Thyroid gland (tissue), 4 donors: ENCODE measurements around the gene RIMS3. TPM values are rescaled to one million over a fixed set of nuclear protein-coding genes. Genes with fewer than 3 reads are reported as not detected.
"Not testable (repeated sequence)": the region's sequence is repeated elsewhere in the genome, so short reads cannot be mapped to it uniquely, and the experiment has no call there.

Experiments
- DNase-seq, 2 donors: peaks; one replicate each; pipeline ENCODE4 v3.0.0-alpha.2; 2019
- H3K27ac ChIP-seq, 3 donors: fragments of 200-600 bp; sonication (generic); 1 replicate in 2 of 3; 2 replicates in 1 of 3; pipeline ENCODE4 v1.5.1; 2016 to 2019; ENCODE audit warnings: mild to moderate bottlenecking in 1 of 3, moderate library complexity in 1 of 3
- H3K27me3 ChIP-seq: fragments of 200-600 bp; sonication (generic); one replicate; pipeline ENCODE4 v1.5.1; 2019
- H3K36me3 ChIP-seq, 2 donors: fragments of 200-600 bp; sonication (generic); one replicate each; pipeline ENCODE4 v1.5.1; 2016 to 2019
- H3K4me1 ChIP-seq, 2 donors: fragments of 200-600 bp; sonication (generic); one replicate each; pipeline ENCODE4 v1.5.1; 2017 to 2019
- H3K4me3 ChIP-seq, 3 donors: fragments of 200-600 bp; sonication (generic); replicated peaks in 1 of 3; 1 replicate in 2 of 3; 2 replicates in 1 of 3; pipeline ENCODE4 v1.5.1; 2016; ENCODE audit warnings: mild to moderate bottlenecking in 1 of 3
- H3K9me3 ChIP-seq: fragments of 200-600 bp; sonication (generic); one replicate; pipeline ENCODE4 v1.5.1; 2017
- POLR2A ChIP-seq, 2 donors: fragments of 450-650 bp; IDR thresholded peaks; one replicate each; pipeline ENCODE4 v1.6.1; 2017; ENCODE audit warnings: antibody characterized with exemption in 2 of 2, mild to moderate bottlenecking in 2 of 2, moderate library complexity in 1 of 2
- WGBS, 2 donors: methylation state at CpG; one replicate each; pipeline ENCODE4 v1.1.5; 2017; 5-methylcytosine and 5-hydroxymethylcytosine counted together
- intact Hi-C: fragments of 100-400 bp; cut with DNase I; formaldehyde crosslinking; loops from one replicate; pipeline ENCODE4 v1.15.1; 2023
- total RNA-seq, 4 donors: library from RNA; depleted of rRNA; stranded (reverse); fragments of >200 nt; gene quantifications; one replicate each; pipeline ENCODE4 v1.2.3, GENCODE V29; 2016
- TF ChIP-seq, protein P1 (sequence below), 6 experiments: fragments of 200-600 bp in 3 of 6; fragments of 450-650 bp in 3 of 6; sonication (generic) in 3 of 6; IDR thresholded peaks; one replicate each; pipeline ENCODE4 v1.5.1; 2016 to 2019; ENCODE audit warnings: antibody characterized with exemption in 6 of 6, mild to moderate bottlenecking in 2 of 6, inconsistent platforms in 1 of 6, moderate library complexity in 1 of 6

Gene RIMS3
- total RNA-seq, 4 donors from 2014 or later, result 2.1 to 4.4 (median 3.5) TPM

DNA sequence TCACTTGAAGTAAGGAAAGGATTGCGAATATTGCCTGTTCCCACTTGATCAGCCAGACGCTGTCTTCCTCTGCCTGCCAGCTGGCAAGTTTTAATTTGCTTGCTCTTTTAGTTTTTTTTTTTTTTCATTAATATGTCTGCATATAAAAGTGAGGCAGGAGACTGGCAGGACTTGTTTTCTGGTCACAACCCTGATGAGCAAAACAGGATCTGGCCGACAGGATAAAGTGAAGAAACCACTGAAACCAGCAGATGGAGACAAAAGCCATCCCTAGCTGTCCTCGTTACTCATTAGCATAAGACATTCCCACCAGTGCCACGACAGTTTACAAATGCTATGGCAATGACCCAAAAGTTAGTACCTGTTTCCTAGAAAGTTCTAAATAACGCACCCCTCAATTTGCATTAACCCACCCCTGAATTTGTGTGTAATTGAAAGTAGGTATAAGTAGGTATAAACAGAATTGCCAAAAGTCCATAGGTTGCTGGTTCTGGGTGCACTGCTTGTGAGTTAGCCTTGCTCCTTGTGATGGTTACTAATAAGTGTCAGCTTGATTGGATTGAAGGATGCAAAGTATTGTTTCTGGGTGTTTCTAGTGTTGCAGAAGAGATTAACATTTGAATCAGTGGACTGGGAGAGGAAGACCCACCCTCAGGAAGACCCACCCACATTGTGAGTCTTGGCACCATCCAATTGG, 73.2 kb downstream of the RIMS3 start:
- no peaks in the 10 kb centered on the region for H3K36me3 ChIP-seq
- 31 to 47% methylated on average over 6 of the region's 6 CpGs for WGBS, 2 donors
- no peaks in the 10 kb centered on the region for H3K9me3 ChIP-seq
- intact Hi-C loops, result no loop called here
- H3K4me1 ChIP-seq, result no peaks in the 10 kb centered on the region
- H3K27ac ChIP-seq, result no peak overlapping the region
- TF ChIP-seq, protein P1, sequence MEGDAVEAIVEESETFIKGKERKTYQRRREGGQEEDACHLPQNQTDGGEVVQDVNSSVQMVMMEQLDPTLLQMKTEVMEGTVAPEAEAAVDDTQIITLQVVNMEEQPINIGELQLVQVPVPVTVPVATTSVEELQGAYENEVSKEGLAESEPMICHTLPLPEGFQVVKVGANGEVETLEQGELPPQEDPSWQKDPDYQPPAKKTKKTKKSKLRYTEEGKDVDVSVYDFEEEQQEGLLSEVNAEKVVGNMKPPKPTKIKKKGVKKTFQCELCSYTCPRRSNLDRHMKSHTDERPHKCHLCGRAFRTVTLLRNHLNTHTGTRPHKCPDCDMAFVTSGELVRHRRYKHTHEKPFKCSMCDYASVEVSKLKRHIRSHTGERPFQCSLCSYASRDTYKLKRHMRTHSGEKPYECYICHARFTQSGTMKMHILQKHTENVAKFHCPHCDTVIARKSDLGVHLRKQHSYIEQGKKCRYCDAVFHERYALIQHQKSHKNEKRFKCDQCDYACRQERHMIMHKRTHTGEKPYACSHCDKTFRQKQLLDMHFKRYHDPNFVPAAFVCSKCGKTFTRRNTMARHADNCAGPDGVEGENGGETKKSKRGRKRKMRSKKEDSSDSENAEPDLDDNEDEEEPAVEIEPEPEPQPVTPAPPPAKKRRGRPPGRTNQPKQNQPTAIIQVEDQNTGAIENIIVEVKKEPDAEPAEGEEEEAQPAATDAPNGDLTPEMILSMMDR (IDR thresholded peaks at IDR 0.05), result peak in 4 of 6 experiments; percentile 49 to 78 (median 56)
- TF ChIP-seq POLR2A (IDR thresholded peaks at IDR 0.05), result no peak
- H3K27me3 ChIP-seq, result no peaks in the 10 kb centered on the region
- peak; percentile 16 to 39 for DNase-seq
- H3K4me3 ChIP-seq, result no peak overlapping the region

DNA sequence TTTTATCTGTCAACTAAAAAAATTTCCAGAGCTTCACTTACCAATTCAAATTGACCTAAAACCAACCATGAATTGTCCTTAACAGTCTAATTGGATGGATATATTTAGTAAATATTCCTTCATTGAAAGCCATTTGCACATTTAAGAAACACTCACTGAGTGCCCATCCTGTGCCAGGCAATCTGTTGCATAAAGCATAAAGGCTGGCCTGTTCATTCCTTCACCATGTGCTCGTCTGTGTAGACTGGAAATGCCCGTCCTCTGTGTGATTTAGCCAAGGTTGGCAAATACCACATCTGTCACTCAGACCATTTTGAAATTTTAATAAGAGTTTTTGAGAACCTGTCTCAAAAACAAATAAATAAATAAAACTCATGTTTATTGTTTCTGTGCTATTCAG, 76.9 kb downstream of the RIMS3 start:
- WGBS, 2 donors, result 91 to 92% methylated on average over 2 of the region's 2 CpGs
- Histone ChIP-seq H3K4me3 (no peak overlapping the region), H3K4me1 (no peaks in the 10 kb centered on the region), H3K27ac (no peak overlapping the region), H3K36me3 (no peaks in the 10 kb centered on the region), H3K9me3 (no peaks in the 10 kb centered on the region), H3K27me3 (no peaks in the 10 kb centered on the region)
- intact Hi-C loops, result no loop called here
- TF ChIP-seq POLR2A (IDR thresholded peaks at IDR 0.05), result no peak
- TF ChIP-seq, protein P1 (IDR thresholded peaks at IDR 0.05), result no peak
- no peak for DNase-seq

DNA sequence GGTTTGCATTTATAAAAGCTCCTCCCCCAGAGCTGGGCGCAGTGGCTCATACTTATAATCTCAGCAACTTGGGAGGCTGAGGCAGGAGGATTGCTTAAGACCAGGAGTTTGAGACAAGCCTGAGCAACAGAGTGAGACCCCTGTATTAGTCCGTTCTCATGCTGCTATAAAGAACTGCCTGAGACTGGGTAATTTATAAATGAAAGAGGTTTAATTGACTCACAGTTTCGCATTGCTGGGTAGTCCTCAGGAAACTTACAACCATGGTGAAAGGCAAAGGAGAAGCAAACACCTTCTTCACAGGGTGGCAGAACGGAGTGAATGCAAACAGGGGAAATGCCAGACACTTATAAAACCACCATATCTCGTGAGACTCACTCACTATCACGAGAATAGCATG, 81.5 kb downstream of the RIMS3 start:
- Histone ChIP-seq H3K4me1 (no peaks in the 10 kb centered on the region), H3K27ac (no peak overlapping the region), H3K36me3 (no peaks in the 10 kb centered on the region), H3K27me3 (no peaks in the 10 kb centered on the region), H3K9me3 (no peaks in the 10 kb centered on the region), H3K4me3 (no peak overlapping the region)
- 79 to 85% methylated on average over 6 of the region's 6 CpGs for WGBS, 2 donors
- no peak for DNase-seq
- TF ChIP-seq POLR2A (IDR thresholded peaks at IDR 0.05), result no peak
- TF ChIP-seq, protein P1 (IDR thresholded peaks at IDR 0.05), result no peak
- intact Hi-C loops, result no loop called here

DNA sequence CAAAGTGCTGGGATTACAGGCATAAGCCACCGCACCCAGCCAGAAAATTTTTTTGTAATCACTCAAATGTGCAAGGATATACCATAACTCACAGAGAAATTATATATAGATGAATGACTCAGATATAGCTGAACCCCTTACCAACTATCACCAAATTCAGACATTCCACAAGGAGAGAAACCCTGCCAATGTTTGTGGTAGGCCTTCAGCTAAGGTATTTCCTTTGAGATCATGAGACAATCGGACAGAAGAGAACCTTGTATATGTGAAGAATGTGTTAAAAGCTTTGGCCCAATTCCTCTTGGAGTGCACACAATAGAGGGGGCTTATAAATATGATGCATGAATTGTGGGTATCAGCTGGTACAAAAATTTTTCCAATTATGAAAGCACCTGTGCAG, 83.4 kb downstream of the RIMS3 start:
- H3K27ac ChIP-seq, result no peak overlapping the region
- intact Hi-C loops, result no loop called here
- no peaks in the 10 kb centered on the region for H3K27me3 ChIP-seq
- TF ChIP-seq, protein P1 (IDR thresholded peaks at IDR 0.05), result no peak
- TF ChIP-seq POLR2A (IDR thresholded peaks at IDR 0.05), result no peak
- no peaks in the 10 kb centered on the region for H3K36me3 ChIP-seq
- no peak overlapping the region for H3K4me3 ChIP-seq
- no peak for DNase-seq
- 93 to 96% methylated on average over 2 of the region's 2 CpGs for WGBS, 2 donors
- H3K4me1 ChIP-seq, result no peaks in the 10 kb centered on the region
- H3K9me3 ChIP-seq, result no peaks in the 10 kb centered on the region

DNA sequence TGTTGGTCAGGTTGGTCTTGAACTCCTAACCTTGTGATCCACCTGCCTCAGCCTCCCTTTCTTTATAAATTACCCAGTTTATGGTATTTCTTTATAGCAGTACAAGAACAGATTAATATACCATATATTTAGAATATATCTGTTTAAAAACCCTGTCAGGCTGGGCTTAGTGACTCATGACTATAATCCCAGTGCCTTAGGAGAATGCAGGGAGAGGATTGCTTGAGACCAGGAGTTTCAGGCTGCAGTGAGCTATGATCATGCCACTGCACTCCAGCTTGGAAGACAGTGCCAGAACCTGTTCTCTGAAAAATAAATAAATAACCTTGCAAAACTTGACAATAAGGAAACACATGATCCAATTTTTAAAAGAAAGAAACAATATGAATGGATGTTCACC, 90.1 kb downstream of the RIMS3 start:
- no peak overlapping the region for H3K27ac ChIP-seq
- no peaks in the 10 kb centered on the region for H3K27me3 ChIP-seq
- TF ChIP-seq, protein P1 (IDR thresholded peaks at IDR 0.05), result no peak
- TF ChIP-seq POLR2A (IDR thresholded peaks at IDR 0.05), result no peak
- H3K9me3 ChIP-seq, result no peaks in the 10 kb centered on the region
- H3K4me3 ChIP-seq, result no peak overlapping the region
- H3K36me3 ChIP-seq, result no peaks in the 10 kb centered on the region
- intact Hi-C loops, result no loop called here
- no peak for DNase-seq
- H3K4me1 ChIP-seq, result no peaks in the 10 kb centered on the region

DNA sequence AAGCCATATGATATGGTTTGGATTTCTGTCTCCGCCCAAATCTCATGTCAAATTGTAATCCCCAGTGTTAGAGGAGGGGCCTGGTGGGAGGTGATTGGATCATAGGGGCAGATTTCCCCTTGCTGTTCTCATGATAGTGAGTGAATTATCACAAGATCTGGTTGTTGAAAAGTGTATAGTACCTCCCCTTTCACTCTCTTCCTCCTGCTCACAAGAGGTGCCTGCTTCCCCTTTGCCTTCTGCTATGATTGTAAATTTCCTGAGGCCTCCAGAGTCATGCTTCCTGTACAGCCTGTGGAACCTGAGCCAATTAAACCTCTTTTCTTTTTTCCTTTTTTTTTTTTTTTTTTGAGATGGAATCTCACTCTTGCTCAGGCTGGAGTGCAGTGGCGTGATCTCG, 90.7 kb downstream of the RIMS3 start:
- H3K36me3 ChIP-seq, H3K4me1 ChIP-seq, H3K4me3 ChIP-seq, intact Hi-C loops, DNase-seq, H3K27ac ChIP-seq, H3K27me3 ChIP-seq, H3K9me3 ChIP-seq: not testable (repeated sequence)
- 74 to 87% methylated on average over 3 of the region's 3 CpGs for WGBS, 2 donors
